HG02763 (cell line): ENCODE results near the gene SLC25A30.
"Not testable (repeated sequence)": the region's sequence is repeated elsewhere in the genome, so short reads cannot be mapped to it uniquely, and the experiment has no call there.

Experiments
- ATAC-seq: cut with Tn5 transposase; IDR thresholded peaks from one replicate; pipeline ENCODE4 v1.9.1; 2021; ENCODE audit warnings: mild to moderate bottlenecking, moderate library complexity; ENCODE audit not compliant: unreplicated experiment

Gene SLC25A30

DNA sequence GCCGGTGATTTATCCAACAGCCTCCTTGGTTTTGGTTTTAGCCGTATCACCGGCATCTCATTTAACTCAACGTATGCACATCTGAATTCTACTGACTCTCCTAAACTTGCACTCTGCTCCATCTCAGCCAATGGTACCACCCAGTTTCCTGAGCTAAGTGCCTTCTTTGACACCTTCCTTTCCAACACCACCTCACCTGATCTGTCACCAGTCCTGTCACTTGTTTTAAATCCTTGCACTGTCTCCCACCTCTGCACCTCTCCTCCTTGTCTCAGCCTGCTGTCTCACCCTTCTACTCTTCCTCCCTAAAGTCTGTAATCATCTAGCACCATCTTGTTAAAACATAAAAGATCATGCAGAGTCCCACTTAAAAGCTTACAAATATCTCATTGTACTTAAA is 49.1 kb downstream of the SLC25A30 start:
- no peak for ATAC-seq

DNA sequence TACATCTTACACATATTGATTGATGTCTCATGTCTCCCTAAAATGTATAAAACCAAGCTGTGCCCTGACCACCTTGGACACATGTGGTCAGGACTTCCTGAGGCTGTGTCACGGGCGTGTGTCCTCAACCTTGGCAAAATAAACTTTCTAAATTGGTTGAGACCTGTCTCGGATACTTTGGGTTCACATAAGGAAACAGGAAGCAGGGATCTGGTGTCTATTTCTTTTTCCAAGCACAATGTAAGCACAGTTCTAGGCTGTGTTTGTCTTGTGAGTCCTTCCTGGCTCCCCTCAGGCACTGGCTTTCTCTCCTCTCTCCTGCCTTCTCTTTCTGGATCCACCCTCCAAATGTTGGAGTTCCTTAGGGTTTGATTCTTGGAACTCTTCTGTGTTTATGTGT is 49.6 kb downstream of the SLC25A30 start:
- ATAC-seq: no peak

DNA sequence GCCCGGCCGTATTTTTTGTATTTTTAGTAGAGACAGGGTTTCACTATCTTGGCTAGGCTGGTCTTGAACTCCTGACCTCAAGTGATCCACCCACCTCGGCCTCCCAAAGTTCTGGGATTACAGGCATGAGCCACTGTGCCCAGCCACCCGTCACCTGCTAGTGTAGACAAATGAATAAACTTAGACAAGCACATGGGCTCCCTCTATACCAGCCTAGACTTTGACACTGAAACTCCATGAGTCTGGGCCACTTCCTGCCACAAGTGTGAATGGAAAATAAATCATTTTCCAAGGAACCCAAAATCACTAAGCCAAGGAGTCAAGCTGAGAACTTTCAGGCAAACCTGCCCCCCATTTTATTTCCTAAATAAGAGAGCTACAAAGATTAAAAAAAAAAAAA is 50.2 kb downstream of the SLC25A30 start:
- no peak for ATAC-seq

DNA sequence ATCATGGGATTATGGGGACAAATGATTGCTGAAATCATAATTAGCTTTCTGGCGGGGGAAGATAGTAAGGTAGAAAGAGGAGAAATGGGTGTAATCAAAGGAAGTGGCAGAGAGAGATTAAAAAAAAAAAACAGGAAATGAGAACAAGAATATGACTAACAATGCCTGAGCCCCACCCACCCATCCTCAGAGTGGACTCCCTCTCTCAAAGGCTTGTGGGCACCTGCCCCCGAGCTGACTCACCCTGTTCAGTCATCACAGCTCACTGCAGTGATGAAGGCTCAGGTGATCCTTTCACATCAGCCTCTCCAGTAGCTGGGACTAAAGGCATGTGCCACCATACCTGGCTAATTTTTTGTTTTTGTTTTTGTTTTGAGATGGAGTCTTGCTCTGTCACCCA is 50.8 kb downstream of the SLC25A30 start:
- peak; percentile 91 for ATAC-seq

DNA sequence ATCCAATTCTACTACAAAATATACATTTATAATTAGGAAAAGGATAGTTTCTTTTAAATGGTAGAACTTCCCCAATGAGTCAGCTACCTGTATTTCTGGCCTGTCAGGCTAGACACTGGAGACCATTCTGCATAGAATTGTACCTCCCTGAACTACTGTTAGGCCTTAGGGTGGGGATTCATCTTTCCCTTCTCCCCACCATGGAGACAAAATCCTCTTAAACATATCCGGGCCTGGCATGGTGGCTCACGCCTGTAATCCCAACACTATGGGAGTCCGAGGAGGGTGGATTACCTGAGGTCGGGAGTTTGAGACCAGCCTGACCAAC is 52.7 kb downstream of the SLC25A30 start:
- no peak for ATAC-seq

DNA sequence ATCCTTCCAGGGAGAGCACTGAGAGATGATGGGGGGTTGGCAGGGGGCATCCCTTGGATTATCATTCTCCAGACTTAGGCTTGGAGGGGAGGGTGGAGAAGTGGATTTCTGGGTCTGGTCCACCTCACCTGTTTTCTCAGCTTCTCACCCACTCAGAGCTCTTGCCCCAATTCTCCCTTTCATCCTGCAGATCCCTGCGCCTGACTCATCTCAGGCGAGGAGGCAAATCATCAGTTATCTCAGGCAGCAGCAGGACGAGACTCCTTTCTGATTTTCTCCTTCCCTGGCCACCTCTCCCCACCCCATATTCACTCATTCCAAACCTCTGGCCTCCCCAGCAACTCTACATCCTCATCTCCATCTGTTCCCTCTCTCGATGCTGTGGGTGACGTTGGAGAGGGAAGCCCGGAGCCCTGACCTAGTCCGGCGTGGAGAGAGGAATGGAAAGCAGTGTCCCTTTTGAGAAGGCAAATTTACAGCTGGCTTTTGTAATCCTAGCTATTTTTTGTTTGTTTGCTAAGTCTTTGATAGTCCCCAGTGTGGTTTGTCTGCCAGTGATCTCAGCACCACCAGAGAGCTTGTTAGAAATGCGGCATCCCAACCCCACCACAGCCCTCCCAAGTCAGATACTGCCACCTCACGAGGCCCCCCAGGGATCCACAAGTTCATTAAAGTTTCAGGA is 53.2 kb downstream of the SLC25A30 start:
- ATAC-seq: no peak

DNA sequence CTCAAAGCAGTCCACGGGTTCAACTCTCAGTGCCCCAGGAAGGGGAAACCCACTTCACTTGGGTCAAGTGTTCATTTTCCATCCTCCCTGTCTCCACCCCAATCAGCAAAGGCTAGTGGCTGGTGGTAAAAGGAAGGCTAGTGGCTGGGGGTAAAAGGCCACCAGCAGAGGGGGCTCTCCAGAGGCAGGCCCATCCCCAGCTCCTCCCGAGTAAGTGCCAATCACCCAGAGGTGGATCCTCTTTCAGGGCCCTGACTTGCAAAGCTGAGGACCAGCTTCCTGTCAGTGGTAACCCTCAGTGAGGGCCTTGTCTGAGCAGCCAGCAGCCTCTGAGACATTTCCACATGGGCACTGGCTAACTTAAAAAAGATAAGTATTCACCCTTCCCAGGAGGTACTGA is 55.2 kb downstream of the SLC25A30 start:
- no peak for ATAC-seq

DNA sequence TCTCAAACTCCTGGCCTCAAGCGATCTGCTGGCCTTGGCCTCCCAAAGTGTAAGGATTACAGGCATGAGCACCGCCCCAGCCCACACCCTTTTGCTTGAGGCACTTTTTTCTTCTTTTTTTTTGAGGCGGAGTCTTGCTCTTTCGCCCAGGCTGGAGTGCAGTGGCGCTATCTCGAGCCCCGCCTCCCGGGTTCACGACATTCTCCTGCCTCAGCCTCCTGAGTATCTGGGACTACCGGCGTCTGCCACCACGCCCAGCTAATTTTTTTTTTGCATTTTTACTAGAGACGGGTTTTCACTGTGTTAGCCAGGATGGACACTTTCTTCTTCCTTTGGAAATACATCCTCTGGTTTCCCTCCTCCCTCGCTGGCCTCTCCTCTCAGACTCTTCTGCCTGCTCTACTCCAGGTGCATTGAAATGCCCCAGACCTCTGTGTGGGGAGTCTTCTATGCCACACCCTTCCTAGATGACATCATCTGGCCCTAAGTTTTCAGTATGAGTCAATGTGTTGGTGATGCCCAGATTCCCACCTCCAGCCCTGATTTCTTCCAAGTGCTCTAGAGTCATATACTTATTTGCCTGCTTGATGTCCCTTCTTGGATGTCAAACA is 56.5 kb downstream of the SLC25A30 start:
- no peak for ATAC-seq

DNA sequence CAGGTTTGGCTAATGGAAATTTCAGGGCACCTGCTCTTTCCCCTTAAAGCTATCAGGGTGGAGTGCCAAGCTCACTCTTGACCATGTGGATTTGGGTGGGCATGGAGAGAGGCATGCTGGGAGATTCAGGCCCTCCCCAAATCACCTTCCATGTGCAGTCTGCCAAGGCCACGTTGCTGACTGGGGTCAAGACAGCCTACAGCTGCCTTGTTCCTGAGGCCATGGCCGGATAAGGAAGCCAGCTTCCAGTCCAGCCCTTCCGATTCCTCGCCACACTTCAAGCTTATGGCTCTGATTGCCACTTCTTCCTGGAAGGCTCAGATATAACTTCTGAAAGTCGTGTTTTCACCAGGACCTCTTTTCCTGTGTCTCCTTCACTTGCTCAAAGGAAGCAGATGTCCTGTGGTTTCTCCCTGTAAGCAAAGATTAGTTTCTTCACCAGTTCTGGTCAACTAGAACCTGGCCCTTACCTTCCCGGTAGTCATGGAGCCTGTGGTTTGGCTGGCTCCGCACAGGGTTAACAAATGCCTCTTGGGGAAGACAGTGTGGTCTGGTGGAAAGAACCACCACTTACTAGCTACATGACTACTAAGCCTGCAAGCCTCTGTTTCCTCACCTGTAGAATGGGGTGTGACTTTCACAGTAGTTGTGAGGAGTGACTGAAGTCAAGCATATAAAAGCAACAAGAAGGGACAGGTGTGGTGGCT is 61.1 kb downstream of the SLC25A30 start:
- no peak for ATAC-seq

DNA sequence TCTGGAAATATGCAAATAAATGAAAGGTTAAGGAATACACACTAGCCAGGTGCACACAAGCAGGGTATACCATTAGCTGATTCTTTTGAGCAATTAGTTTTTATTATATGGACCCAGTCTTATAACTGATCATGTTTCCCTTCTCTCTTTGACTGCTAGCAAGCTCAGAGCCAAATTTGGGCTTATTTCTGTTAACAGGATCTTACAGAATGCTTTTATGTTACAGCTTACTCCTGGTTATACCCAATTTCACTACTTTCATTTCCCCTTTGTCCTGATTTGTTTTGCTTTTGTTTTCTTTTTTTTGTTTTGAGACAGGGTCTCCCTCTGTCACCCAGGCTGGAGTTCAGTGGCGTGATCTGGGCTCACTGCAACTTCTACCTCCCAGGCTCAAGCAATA is 64.3 kb downstream of the SLC25A30 start:
- no peak for ATAC-seq

DNA sequence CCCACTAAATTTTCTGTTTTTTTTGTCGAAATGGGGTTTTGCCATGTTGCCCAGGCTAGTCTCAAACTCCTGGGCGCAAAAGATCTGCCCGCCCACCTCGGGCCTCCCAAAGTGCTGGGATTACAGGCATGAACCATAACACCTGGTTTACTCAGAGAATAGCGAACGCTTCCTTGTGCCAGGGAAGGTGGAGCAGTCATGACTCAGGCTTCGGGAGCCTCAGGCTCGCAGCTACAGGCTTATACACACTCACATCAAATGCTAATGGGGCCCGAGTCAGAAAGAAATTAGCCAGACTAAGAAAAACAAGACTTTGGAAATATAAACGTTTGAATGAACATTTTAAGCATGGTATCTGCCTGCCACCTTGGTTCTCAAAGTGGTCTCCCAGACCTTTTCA is 66.1 kb downstream of the SLC25A30 start:
- ATAC-seq: no peak

DNA sequence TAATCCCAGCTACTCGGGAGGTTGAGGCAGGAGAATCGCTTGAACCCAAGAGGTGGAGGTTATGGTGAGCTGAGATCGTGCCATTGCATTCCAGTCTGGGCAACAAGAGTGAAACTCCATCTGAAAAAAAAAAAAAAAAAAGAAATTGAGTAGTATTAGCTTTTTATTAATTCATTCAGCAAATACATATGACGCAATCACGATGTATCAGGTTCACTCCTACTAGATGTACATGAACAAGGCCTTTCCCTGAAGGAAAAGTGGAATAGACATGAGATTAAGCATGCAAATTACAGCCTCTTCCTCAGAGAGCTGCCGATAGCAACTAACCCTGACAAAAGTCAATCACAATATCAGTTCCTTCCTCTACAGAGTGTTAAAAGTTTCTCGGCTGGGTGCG is 68.0 kb downstream of the SLC25A30 start:
- no peak for ATAC-seq

DNA sequence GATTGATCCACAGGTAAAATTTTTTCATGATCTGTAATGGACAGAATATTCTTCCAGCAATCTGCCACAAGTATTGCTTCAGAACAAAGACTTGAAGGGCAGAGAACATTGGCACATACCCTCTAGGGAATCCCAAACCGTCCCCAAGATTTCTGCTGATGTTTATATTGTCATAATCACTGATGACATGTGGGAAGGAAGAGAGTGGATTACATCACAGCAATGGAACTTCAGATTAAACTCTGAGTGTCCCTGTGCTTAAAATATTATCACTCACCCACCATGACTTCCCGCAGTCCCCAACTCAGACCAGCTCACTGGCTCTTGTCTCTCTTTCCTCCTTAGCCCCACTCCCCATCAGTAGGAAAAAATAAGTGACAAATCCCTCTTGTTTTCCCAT is 68.7 kb downstream of the SLC25A30 start:
- no peak for ATAC-seq

DNA sequence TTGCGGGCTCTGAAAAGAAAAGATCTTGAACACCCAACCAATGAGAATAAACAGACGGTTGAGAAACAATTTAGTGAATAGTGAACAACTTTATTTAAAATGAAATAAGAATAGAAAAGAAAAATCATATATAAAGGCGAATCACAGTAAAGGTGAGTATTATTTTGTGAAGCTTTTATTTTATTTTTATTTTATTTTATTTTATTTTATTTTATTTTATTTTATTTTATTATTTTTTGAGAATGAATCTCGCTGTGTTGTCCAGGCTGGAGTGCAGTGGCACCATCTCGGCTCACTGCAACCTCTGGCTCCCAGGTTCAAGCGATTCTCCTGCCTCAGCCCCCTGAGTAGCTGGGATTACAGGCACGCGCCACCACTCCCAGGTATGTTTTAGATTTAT is 74.1 kb downstream of the SLC25A30 start:
- ATAC-seq: not testable (repeated sequence)
